Cardiac muscle cell (in vitro differentiated cells and primary cell): ENCODE data around the gene PTPN13. TPM values are rescaled to one million over a fixed set of nuclear protein-coding genes. Genes with fewer than 3 reads are reported as not detected.

Source experiments
- DNase-seq, 2 donors: peaks; one replicate each; pipeline versions ENCODE4 v3.0.0 to v3.0.0-alpha.2; 2010 to 2017; ENCODE audit warnings: low read depth in 1 of 2, low spot score in 1 of 2
- H3K27ac ChIP-seq: fragments of 200-600 bp; sonication (generic); 2 replicates; pipeline ENCODE4 v1.5.1; 2016
- H3K27me3 ChIP-seq: fragments of 200-600 bp; sonication (generic); 2 replicates; pipeline ENCODE4 v1.6.0; 2016; ENCODE audit warnings: control low read depth
- H3K36me3 ChIP-seq: fragments of 200-600 bp; sonication (generic); 2 replicates; pipeline ENCODE4 v1.5.1; 2016; ENCODE audit warnings: control low read depth
- H3K4me1 ChIP-seq: fragments of 200-600 bp; sonication (generic); 2 replicates; pipeline ENCODE4 v1.8.1; 2017; ENCODE audit warnings: low read depth, mild to moderate bottlenecking, mixed run types
- H3K4me3 ChIP-seq: fragments of 200-600 bp; sonication (generic); 2 replicates; pipeline ENCODE4 v1.5.1; 2016; ENCODE audit warnings: mild to moderate bottlenecking
- H3K9me3 ChIP-seq: fragments of 200-600 bp; sonication (generic); 2 replicates; pipeline ENCODE4 v1.5.1; 2017; ENCODE audit warnings: low read depth, mild to moderate bottlenecking, control low read depth
- CTCF ChIP-seq: IDR thresholded peaks from 2 replicates; pipeline ENCODE4 v1.5.1; 2012; ENCODE audit warnings: low read depth, mild to moderate bottlenecking, low read length
- polyA plus RNA-seq: library from polyadenylated mRNA; unstranded; fragments of >200 nt; fragmentation: Nextera tagmentation; extraction: Ambion mirVana; gene quantifications from 2 replicates; pipeline ENCODE4 v1.2.1, GENCODE V29; 2016
- total RNA-seq: library from RNA; depleted of rRNA; stranded (reverse); fragments of >200 nt; gene quantifications from 2 replicates; pipeline ENCODE4 v1.2.3, GENCODE V29; 2016

Gene PTPN13
- total and polyA plus RNA-seq, 2 experiments from 2014 or later: 14.4 to 38.2 TPM

GRCh38 chr4:86561256-86561655, 32.9 kb upstream of the PTPN13 start:
- no peak for DNase-seq
- Histone ChIP-seq H3K36me3 (no peaks in the 10 kb centered on the region), H3K9me3 (no peaks in the 10 kb centered on the region), H3K4me3 (no peak overlapping the region), H3K27me3 (no peaks in the 10 kb centered on the region), H3K4me1 (peaks cover 13% of the 10 kb centered on the region), H3K27ac (no peak overlapping the region)
- no peak for TF ChIP-seq CTCF

- Histone ChIP-seq H3K27me3 (no peaks in the 10 kb centered on the region), H3K4me3 (no peak overlapping the region), H3K4me1 (peaks cover 13% of the 10 kb centered on the region), H3K27ac (no peak overlapping the region), H3K36me3 (no peaks in the 10 kb centered on the region), H3K9me3 (no peaks in the 10 kb centered on the region)
- no peak for TF ChIP-seq CTCF
- DNase-seq: no peak
Observed at GRCh38 chr4:86563416-86563815, 30.7 kb upstream of the PTPN13 start.

- no peaks in the 10 kb centered on the region for H3K27me3 ChIP-seq
- no peak for DNase-seq
- no peak overlapping the region for H3K4me3 ChIP-seq
- no peak overlapping the region for H3K27ac ChIP-seq
- H3K9me3 ChIP-seq: no peaks in the 10 kb centered on the region
- H3K4me1 ChIP-seq: peaks cover 13% of the 10 kb centered on the region
- H3K36me3 ChIP-seq: no peaks in the 10 kb centered on the region
- TF ChIP-seq CTCF: no peak
Observed at GRCh38 chr4:86564795-86565194, 29.3 kb upstream of the PTPN13 start.

- TF ChIP-seq CTCF: no peak
- Histone ChIP-seq H3K9me3 (no peaks in the 10 kb centered on the region), H3K27me3 (no peaks in the 10 kb centered on the region), H3K36me3 (no peaks in the 10 kb centered on the region), H3K27ac (no peak overlapping the region), H3K4me3 (no peak overlapping the region), H3K4me1 (peaks cover 5% of the 10 kb centered on the region)
- DNase-seq: no peak
Observed at GRCh38 chr4:86565651-86566050, 28.5 kb upstream of the PTPN13 start.

- Histone ChIP-seq H3K9me3 (no peaks in the 10 kb centered on the region), H3K27me3 (no peaks in the 10 kb centered on the region), H3K27ac (no peak overlapping the region), H3K36me3 (no peaks in the 10 kb centered on the region), H3K4me1 (no peaks in the 10 kb centered on the region), H3K4me3 (no peak overlapping the region)
- TF ChIP-seq CTCF: no peak
- DNase-seq: no peak
Observed at GRCh38 chr4:86569103-86569870, 24.8 kb upstream of the PTPN13 start.

- no peak for TF ChIP-seq CTCF
- Histone ChIP-seq H3K27ac (no peak overlapping the region), H3K4me3 (no peak overlapping the region), H3K27me3 (no peaks in the 10 kb centered on the region), H3K36me3 (no peaks in the 10 kb centered on the region), H3K4me1 (no peaks in the 10 kb centered on the region), H3K9me3 (no peaks in the 10 kb centered on the region)
- no peak for DNase-seq
Observed at GRCh38 chr4:86579941-86580340, 14.2 kb upstream of the PTPN13 start.
